ENCODE results near the gene DTD2.
"Not testable (repeated sequence)": the region's sequence is repeated elsewhere in the genome, so short reads cannot be mapped to it uniquely, and the experiment has no call there.

DTD2 gene

DNA sequence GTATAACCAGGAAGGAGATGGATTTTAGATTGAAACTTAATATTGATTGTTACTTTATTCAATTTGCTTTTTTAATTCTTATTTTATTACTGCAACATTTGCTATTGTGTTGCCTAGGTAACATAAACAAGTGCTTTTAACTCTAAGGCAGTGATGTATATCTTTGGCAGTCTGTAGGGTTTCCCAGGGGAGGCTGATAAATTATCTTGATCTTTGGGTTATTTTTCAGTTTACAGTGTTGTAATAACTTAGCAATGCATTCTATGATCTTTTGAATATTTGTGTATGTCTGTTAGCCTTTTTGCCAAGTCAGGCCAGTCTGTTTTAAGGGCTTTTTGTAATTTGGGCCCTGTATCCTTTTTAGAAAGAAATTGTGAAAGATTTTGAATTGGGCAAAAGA lies 7.8 kb upstream of the DTD2 start:
- TF ChIP-seq, protein P1, sequence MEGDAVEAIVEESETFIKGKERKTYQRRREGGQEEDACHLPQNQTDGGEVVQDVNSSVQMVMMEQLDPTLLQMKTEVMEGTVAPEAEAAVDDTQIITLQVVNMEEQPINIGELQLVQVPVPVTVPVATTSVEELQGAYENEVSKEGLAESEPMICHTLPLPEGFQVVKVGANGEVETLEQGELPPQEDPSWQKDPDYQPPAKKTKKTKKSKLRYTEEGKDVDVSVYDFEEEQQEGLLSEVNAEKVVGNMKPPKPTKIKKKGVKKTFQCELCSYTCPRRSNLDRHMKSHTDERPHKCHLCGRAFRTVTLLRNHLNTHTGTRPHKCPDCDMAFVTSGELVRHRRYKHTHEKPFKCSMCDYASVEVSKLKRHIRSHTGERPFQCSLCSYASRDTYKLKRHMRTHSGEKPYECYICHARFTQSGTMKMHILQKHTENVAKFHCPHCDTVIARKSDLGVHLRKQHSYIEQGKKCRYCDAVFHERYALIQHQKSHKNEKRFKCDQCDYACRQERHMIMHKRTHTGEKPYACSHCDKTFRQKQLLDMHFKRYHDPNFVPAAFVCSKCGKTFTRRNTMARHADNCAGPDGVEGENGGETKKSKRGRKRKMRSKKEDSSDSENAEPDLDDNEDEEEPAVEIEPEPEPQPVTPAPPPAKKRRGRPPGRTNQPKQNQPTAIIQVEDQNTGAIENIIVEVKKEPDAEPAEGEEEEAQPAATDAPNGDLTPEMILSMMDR (conservative IDR thresholded peaks at IDR 0.05; ENCODE audit: low read length) = no peak
- H3K4me3 ChIP-seq (ENCODE audit: low read length) = no peak overlapping the region
- peak; percentile 72 for DNase-seq (ENCODE audit: low read depth)

DNA sequence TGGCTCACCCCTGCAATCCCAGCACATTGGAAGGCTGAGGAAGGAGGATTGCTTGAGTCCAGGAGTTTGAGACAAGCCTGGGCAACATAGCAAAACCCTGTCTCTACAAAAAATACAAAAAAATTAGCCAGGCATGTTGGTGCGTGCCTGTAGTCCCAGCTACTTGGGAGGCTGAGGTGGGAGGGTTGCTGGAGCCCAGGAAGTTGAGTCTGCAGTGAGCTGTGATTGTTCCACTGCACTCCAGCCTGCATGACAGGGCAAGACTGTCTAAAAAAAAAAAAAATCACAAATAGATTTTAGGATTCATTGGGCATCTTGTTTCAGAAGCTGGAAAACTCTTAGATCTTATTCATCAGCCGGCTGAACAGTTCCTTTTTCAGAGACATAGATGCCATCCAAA lies 5.1 kb upstream of the DTD2 start:
- H3K4me3 ChIP-seq (ENCODE audit: low read length); DNase-seq (ENCODE audit: low read depth): not testable (repeated sequence)

DNA sequence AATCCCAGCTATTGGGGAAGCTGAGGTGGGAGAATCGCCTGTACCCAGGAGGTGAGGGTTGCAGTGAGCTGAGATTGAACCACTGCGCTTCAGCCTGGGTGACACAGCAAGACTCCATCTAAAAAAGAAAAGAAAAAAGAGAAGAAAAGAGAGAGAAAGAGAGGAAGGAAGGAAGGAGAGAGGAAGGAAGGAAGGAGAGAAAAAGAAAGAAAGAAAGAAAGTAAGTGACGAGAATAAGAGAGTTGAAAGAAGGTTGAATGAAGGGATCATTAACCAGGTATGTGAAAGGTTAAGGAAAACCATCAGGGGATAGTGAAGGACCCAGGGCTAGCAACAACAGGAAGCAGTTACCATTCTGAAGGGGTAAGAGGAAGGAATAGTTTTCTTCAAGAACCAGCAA lies 4.2 kb upstream of the DTD2 start:
- DNase-seq (ENCODE audit: low read depth) = no peak
- H3K4me3 ChIP-seq (ENCODE audit: low read length) = no peak overlapping the region
- TF ChIP-seq, protein P1 (conservative IDR thresholded peaks at IDR 0.05; ENCODE audit: low read length) = no peak

DNA sequence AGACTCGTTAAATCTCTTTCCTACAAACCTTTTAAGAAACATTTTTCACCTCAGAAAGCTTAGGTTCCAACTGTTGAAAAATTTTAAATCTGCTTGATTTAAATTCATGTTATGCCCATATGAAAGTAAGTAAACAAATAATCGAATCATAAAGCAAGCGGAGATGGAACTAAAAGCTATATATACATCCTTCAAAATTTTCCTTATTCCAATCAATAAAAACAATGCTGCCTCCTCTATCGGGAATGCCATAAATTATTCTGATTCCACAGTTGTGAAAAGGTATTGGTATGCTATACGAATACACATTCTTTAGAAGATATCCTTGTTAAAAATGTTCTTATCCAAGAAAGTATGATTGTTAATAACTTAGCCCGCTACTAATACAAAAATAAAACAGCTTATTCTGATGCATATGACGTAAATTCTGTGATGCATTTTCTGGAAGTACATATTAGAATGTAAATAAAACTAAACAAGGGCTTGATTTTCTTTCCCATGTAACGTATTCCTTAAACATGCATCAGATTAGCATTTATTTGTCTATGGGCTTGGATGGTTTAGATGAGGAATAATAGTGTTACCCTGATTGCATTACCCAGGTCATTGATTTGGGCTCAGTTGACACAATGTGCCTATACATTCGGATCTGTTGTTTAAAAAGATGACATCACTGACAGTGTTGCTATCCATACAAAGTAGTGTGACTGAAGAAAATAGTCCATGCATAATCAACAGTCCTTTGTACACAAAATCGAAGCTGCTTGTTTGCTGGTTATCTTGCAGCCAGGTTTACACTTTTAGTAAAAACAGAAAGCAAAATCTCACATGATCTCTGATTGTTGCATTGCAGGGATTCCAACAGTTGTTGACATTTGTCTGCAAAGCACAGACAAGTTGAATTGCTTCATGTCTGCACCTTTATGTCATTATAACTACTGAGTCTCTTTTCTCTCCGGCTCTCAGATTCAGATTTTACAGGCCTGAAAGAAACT lies 656 bp upstream of the DTD2 start:
- no peak for DNase-seq (ENCODE audit: low read depth)
- TF ChIP-seq, protein P1 (conservative IDR thresholded peaks at IDR 0.05; ENCODE audit: low read length) = no peak
- peak overlapping the region; percentile 84 for H3K4me3 ChIP-seq (ENCODE audit: low read length)

DNA sequence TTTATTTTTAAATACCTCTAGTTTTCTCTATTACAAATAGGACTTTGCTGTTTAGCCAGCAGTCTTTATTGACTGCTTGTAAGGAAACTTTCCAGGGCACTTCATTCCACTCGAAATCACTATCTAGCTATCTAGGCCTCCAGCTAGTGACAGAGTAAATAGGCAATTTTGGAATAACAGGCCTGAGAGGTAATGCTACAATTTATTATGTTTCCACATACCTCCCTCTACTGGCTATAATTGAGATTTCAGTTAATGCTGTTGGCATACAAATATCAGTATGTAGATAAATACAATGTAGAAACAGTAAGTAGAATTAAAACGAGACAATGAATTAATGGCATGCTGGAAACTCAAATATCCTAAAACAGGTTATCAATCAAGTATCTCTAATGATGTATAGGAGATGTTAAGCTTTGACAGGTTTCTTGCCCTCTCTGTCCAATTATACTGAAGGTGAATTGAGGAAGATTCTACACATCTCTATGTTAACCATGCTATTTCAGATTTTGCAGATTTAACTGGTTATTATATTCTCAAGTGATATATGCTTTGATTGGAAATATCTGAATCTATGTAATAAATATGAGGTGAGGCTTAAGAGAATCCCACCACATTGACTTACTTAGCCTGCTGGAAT lies 7.2 kb downstream of the DTD2 start:
- TF ChIP-seq, protein P1 (conservative IDR thresholded peaks at IDR 0.05; ENCODE audit: low read length) = peak; percentile 70
- DNase-seq (ENCODE audit: low read depth) = peak; percentile 62
- H3K4me3 ChIP-seq (ENCODE audit: low read length) = no peak overlapping the region

DNA sequence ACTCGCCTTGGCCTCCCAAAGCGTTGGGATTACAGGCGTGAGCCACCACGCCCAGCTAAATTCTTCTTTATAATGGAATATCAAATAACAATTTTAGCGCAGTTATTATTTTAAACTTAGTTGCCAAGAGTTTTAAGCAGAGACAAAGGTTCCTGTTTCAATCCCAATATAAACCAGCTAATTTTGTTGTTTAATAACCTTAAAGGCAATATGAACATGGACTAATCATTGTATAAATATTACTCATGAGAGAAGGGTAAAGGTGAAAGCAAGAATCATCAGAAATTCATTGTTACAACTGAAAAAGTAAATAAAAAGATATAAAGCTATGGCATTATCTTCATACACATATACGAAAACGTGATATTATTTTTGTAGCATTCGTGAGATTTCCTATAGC lies 8.2 kb downstream of the DTD2 start:
- H3K4me3 ChIP-seq (ENCODE audit: low read length) = no peak overlapping the region
- no peak for DNase-seq (ENCODE audit: low read depth)
- TF ChIP-seq, protein P1 (conservative IDR thresholded peaks at IDR 0.05; ENCODE audit: low read length) = no peak

DNA sequence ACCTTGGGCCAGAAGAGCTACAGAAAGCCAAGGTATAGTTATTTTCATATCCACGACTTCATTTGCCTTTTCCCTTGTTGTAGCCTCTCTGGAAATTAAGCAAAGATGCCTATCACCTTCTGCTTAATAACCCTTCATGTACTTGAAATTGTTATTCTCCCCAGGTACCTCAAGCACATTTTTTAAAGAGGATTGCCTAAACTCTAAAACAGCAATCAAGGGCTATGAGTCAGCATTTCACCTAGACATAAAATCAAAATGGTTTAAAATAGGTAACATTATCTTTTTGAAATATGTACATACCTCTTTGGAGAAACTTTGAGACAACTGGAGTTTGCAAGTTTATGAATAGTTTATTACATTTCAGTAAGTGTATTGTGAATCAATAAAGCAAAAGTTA lies 11.6 kb downstream of the DTD2 start:
- no peak overlapping the region for H3K4me3 ChIP-seq (ENCODE audit: low read length)
- no peak for DNase-seq (ENCODE audit: low read depth)
- TF ChIP-seq, protein P1 (conservative IDR thresholded peaks at IDR 0.05; ENCODE audit: low read length) = no peak
